T-helper 17 cell (primary cell): ENCODE measurements around the gene DMAP1. TPM values are rescaled to one million over a fixed set of nuclear protein-coding genes. Genes with fewer than 3 reads are reported as not detected.

Experiments
- ATAC-seq: fragments of 150-1000 bp; cut with Tn5 transposase; 2 replicates; pipeline ENCODE4 v1.10.0; 2021; ENCODE audit warnings: mild to moderate bottlenecking, moderate library complexity
- DNase-seq, 3 donors: peaks; one replicate each; pipeline versions ENCODE4 v3.0.0 to v3.0.0-alpha.2; 2020 to 2021
- H3K9me3 ChIP-seq: one replicate; pipeline ENCODE4 v1.7.0; 2013; ENCODE audit warnings: low read length, mild to moderate bottlenecking; ENCODE audit not compliant: control insufficient read depth, poor library complexity, severe bottlenecking
- H3K27ac Mint-ChIP-seq: one replicate; pipeline ENCODE4 v1.8.0; 2022; ENCODE audit warnings: mild to moderate bottlenecking, moderate library complexity, mixed read lengths
- H3K27me3 Mint-ChIP-seq: one replicate; pipeline ENCODE4 v1.8.0; 2022; ENCODE audit warnings: mixed read lengths
- H3K36me3 Mint-ChIP-seq: one replicate; pipeline ENCODE4 v1.8.0; 2022; ENCODE audit warnings: low read depth, mixed read lengths
- H3K4me1 Mint-ChIP-seq: one replicate; pipeline ENCODE4 v1.8.0; 2022; ENCODE audit warnings: mild to moderate bottlenecking, mixed read lengths
- H3K4me3 Mint-ChIP-seq: one replicate; pipeline ENCODE4 v1.8.0; 2022; ENCODE audit warnings: mild to moderate bottlenecking, moderate library complexity, mixed read lengths
- total RNA-seq, 4 donors: library from RNA in 2 of 4; stranded (reverse) in 2 of 4; gene quantifications; one replicate each; pipeline ENCODE4 v1.2.3 and lab custom pipeline; 2022 to 2026

The DMAP1 gene
- total RNA-seq, 2 donors from 2014 or later, result 52.9 to 59.1 TPM

DNA sequence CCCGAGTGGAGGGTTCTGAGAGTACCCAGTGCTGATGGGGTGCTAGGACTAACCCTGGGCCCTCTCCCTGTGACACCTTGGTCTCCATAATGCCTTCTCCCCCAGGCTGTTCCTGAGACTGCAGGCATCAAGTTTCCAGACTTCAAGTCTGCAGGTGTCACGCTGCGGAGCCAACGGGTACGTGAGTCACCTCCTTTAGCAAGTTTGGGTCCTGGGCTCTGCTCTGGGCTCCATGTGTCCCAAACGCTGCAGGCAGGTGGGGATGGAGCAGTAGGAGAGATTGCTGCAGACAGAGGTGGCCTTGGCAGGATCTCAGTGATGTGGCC is 6.0 kb downstream of the DMAP1 start:
- H3K36me3 Mint-ChIP-seq, result peaks cover 4% of the 10 kb centered on the region
- H3K4me1 Mint-ChIP-seq, result peaks cover 29% of the 10 kb centered on the region
- H3K27ac Mint-ChIP-seq, result no peak overlapping the region
- no peak for DNase-seq
- ATAC-seq, result no peak
- no peaks in the 10 kb centered on the region for H3K27me3 Mint-ChIP-seq
- H3K4me3 Mint-ChIP-seq, result no peak overlapping the region
- H3K9me3 ChIP-seq, result no peaks in the 10 kb centered on the region

GRCh38 chr1:44220001-44220751 is 6.9 kb downstream of the DMAP1 start:
- no peak for ATAC-seq
- no peak overlapping the region for H3K27ac Mint-ChIP-seq

GRCh38 chr1:44220755-44221154 is 7.5 kb downstream of the DMAP1 start:
- DNase-seq (no peak), ATAC-seq (no peak)
- Mint-ChIP-seq H3K27ac (no peak overlapping the region), H3K4me1 (peaks cover 21% of the 10 kb centered on the region), H3K36me3 (no peaks in the 10 kb centered on the region), H3K27me3 (no peaks in the 10 kb centered on the region), H3K4me3 (no peak overlapping the region)
- no peaks in the 10 kb centered on the region for H3K9me3 ChIP-seq

More at GRCh38 chr1:44220001-44220751, 6.9 kb downstream of the DMAP1 start:
- no peaks in the 10 kb centered on the region for H3K9me3 ChIP-seq
- no peak for DNase-seq
- H3K4me1 Mint-ChIP-seq, result peaks cover 24% of the 10 kb centered on the region
- no peak overlapping the region for H3K4me3 Mint-ChIP-seq
- H3K27me3 Mint-ChIP-seq, result no peaks in the 10 kb centered on the region
- H3K36me3 Mint-ChIP-seq, result peaks cover 2% of the 10 kb centered on the region

DNA sequence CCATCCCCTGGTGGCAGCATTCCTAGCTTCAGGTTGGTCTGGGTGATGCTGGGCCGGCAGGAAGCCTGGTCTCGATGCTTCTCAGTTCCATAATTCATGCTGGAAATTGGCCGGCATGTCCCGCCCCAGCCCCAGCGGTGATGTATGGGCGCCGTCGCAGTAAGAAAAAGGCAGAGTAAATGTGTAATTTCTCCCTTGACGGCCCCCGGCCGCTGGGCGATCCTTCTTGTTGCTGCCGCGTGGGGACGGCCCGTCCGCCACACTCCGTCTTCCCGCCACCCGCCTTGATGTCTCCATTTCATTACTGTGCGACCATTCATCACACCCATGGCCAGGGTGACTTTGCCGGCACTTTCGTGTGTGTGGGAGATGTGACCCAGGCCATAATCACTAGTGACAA is 8.5 kb downstream of the DMAP1 start:
- Mint-ChIP-seq H3K27ac (no peak overlapping the region), H3K4me3 (no peak overlapping the region), H3K27me3 (no peaks in the 10 kb centered on the region), H3K4me1 (peaks cover 19% of the 10 kb centered on the region), H3K36me3 (peaks cover 3% of the 10 kb centered on the region)
- H3K9me3 ChIP-seq, result no peaks in the 10 kb centered on the region
- ATAC-seq, result no peak
- no peak for DNase-seq

GRCh38 chr1:44222397-44223186 is 9.3 kb downstream of the DMAP1 start:
- ATAC-seq, result no peak
- H3K27me3 Mint-ChIP-seq, result no peaks in the 10 kb centered on the region
- no peak for DNase-seq
- H3K9me3 ChIP-seq, result no peaks in the 10 kb centered on the region
- H3K4me1 Mint-ChIP-seq, result peaks cover 12% of the 10 kb centered on the region
- no peak overlapping the region for H3K4me3 Mint-ChIP-seq
- H3K27ac Mint-ChIP-seq, result no peak overlapping the region
- peaks cover 3% of the 10 kb centered on the region for H3K36me3 Mint-ChIP-seq

- H3K36me3 Mint-ChIP-seq, result peaks cover 3% of the 10 kb centered on the region
- peak overlapping the region; percentile 60 for H3K27ac Mint-ChIP-seq
- no peak overlapping the region for H3K4me3 Mint-ChIP-seq
- no peaks in the 10 kb centered on the region for H3K27me3 Mint-ChIP-seq
- H3K4me1 Mint-ChIP-seq, result peaks cover 11% of the 10 kb centered on the region
- H3K9me3 ChIP-seq, result no peaks in the 10 kb centered on the region
- ATAC-seq (no peak), DNase-seq (no peak)
These were observed 9.9 kb downstream of the DMAP1 start for GRCh38 chr1:44223187-44223610.

DNA sequence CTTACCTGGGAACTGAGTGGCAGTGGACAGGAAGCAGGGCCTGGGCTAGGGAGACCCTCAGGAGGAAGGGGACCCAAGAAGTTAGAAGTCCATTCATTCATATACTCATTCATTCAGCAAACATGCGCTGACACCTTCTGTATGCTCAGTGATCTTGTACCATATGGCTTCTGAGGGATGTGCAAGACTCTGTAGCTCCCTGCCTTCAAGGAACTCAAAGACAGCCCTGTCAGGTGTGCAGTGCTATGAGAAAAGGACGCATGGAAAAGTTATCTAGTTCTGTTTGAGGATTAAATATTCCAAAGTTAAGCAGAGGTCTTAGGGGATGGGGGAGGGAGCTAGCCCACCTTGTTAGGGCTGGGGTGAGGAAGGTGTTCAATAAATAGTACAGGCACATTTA is 12.5 kb downstream of the DMAP1 start:
- H3K9me3 ChIP-seq, result no peaks in the 10 kb centered on the region
- H3K27me3 Mint-ChIP-seq, result no peaks in the 10 kb centered on the region
- peaks cover 3% of the 10 kb centered on the region for H3K36me3 Mint-ChIP-seq
- no peak for ATAC-seq
- peaks cover 11% of the 10 kb centered on the region for H3K4me1 Mint-ChIP-seq
- DNase-seq, result no peak
- no peak overlapping the region for H3K27ac Mint-ChIP-seq
- H3K4me3 Mint-ChIP-seq, result no peak overlapping the region

DNA sequence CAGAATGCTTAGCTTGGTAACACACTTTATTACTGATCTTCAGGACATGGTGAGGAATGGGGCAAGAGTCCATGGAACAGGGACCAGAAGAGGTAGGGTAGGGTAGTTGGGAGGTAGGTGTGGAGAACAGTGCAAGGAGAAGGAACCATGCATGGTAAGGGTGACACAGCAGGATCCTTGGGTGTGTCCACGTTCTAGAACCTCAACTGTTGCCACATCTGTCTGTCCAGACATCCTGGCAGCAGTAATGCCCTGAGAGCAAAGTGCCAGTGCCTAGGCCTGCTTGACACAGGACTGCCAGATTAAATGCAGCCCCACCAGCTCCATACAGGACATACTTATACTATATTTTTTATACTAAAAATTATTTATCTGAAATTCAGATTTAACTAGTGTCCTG is 13.9 kb downstream of the DMAP1 start:
- DNase-seq, result no peak
- peaks cover 11% of the 10 kb centered on the region for H3K4me1 Mint-ChIP-seq
- H3K27me3 Mint-ChIP-seq, result no peaks in the 10 kb centered on the region
- H3K27ac Mint-ChIP-seq, result no peak overlapping the region
- ATAC-seq, result no peak
- H3K4me3 Mint-ChIP-seq, result no peak overlapping the region
- peaks cover 3% of the 10 kb centered on the region for H3K36me3 Mint-ChIP-seq
- H3K9me3 ChIP-seq, result no peaks in the 10 kb centered on the region

GRCh38 chr1:44228218-44228617 is 14.9 kb downstream of the DMAP1 start:
- Mint-ChIP-seq H3K27ac (no peak overlapping the region), H3K27me3 (no peaks in the 10 kb centered on the region), H3K36me3 (peaks cover 5% of the 10 kb centered on the region), H3K4me3 (no peak overlapping the region), H3K4me1 (peaks cover 10% of the 10 kb centered on the region)
- DNase-seq (no peak), ATAC-seq (no peak)
- H3K9me3 ChIP-seq, result no peaks in the 10 kb centered on the region

DNA sequence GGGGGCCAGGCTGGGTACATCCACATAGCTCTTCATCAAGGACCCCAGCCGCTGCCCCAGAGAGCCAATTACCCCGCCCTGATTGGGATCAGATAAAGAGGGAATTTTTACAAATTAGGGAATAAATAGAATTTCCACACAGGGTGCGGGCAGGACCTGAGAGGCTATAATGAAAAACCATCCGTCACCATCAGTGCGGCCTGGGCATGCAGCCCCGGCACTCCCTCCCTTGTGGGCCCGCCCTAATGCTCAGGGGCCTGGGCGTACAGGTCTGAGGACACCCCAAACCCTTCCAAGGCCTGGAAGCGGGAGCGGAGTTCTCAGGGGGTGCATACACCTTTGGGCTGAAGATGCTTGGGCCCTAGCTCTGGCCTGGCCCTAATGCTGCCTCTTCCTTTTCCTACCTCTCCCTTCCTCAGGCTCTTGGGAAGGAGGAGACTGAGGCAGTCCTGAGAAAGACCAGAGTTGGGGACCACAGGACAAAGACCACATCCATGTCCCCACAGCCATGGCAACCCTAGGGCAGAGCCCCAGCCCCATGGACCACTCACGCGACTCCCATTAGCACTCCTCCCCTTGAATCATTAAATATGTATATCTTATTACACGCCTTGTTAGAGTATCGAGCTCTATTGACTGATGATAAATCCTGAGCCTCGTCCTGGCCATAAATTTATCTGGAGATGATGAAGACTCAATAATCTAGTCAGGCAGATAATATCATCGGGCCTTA is 16.3 kb downstream of the DMAP1 start:
- ATAC-seq, result no peak
- Mint-ChIP-seq H3K27me3 (no peaks in the 10 kb centered on the region), H3K27ac (no peak overlapping the region), H3K4me3 (no peak overlapping the region), H3K36me3 (peaks cover 12% of the 10 kb centered on the region), H3K4me1 (peaks cover 7% of the 10 kb centered on the region)
- no peak for DNase-seq
- no peaks in the 10 kb centered on the region for H3K9me3 ChIP-seq

DNA sequence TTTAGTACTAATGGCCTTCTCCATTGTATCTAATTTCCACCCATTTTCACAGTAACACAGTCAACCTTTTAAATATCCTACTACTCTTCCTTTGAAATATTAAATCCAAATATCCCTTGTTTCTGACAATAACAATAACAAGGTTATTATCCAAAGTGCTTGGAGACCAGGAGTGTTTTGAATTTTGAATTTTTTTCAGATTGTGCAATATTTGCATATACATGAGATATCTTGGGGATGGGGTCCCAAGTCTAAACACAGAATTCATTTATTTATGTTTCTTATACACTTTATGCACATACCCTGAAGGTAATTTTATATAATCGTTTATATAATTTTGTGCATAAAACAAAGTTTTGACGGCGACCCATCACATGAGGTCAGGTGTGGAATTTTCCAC is 17.5 kb downstream of the DMAP1 start:
- H3K4me1 Mint-ChIP-seq, result peaks cover 9% of the 10 kb centered on the region
- DNase-seq, result no peak
- H3K27ac Mint-ChIP-seq, result no peak overlapping the region
- H3K36me3 Mint-ChIP-seq, result peaks cover 15% of the 10 kb centered on the region
- ATAC-seq, result no peak
- no peaks in the 10 kb centered on the region for H3K9me3 ChIP-seq
- H3K27me3 Mint-ChIP-seq, result no peaks in the 10 kb centered on the region
- no peak overlapping the region for H3K4me3 Mint-ChIP-seq

GRCh38 chr1:44233593-44233992 is 20.3 kb downstream of the DMAP1 start:
- Mint-ChIP-seq H3K27me3 (no peaks in the 10 kb centered on the region), H3K4me1 (peaks cover 9% of the 10 kb centered on the region), H3K4me3 (no peak overlapping the region), H3K36me3 (peaks cover 13% of the 10 kb centered on the region), H3K27ac (peak overlapping the region; percentile 19)
- ATAC-seq, result no peak
- H3K9me3 ChIP-seq, result no peaks in the 10 kb centered on the region
- DNase-seq, result no peak

- Mint-ChIP-seq H3K36me3 (peaks cover 13% of the 10 kb centered on the region), H3K4me3 (no peak overlapping the region), H3K27me3 (no peaks in the 10 kb centered on the region), H3K27ac (peak overlapping the region; percentile 93), H3K4me1 (peaks cover 9% of the 10 kb centered on the region)
- DNase-seq, result no peak
- no peaks in the 10 kb centered on the region for H3K9me3 ChIP-seq
- no peak for ATAC-seq
These were observed 22.5 kb downstream of the DMAP1 start for GRCh38 chr1:44235808-44236207.
